Muscle layer of colon (tissue), 2 donors: ENCODE data around the gene FBXO17.
"Not testable (repeated sequence)": the region's sequence is repeated elsewhere in the genome, so short reads cannot be mapped to it uniquely, and the experiment has no call there.

Experiments used
- H3K27ac ChIP-seq: one replicate; pipeline ENCODE4 v1.7.0; 2013; ENCODE audit warnings: low read depth, mild to moderate bottlenecking, low read length, moderate library complexity
- H3K27me3 ChIP-seq, 2 donors: one replicate each; pipeline ENCODE4 v1.7.0; 2013; ENCODE audit warnings: low read length in 2 of 2, mild to moderate bottlenecking in 2 of 2; ENCODE audit not compliant: insufficient read depth in 2 of 2, control insufficient read depth in 1 of 2
- H3K36me3 ChIP-seq: one replicate; pipeline ENCODE4 v1.7.0; 2013; ENCODE audit warnings: mild to moderate bottlenecking, low read length; ENCODE audit not compliant: insufficient read depth
- H3K4me1 ChIP-seq: one replicate; pipeline ENCODE4 v1.7.0; 2013; ENCODE audit warnings: mild to moderate bottlenecking, low read length; ENCODE audit not compliant: insufficient read depth
- H3K4me3 ChIP-seq, 2 donors: one replicate each; pipeline ENCODE4 v1.7.0; 2013; ENCODE audit warnings: low read length in 2 of 2, low read depth in 1 of 2, mild to moderate bottlenecking in 1 of 2, moderate library complexity in 1 of 2
- H3K9ac ChIP-seq: one replicate; pipeline ENCODE4 v1.7.0; 2013; ENCODE audit warnings: low read length
- H3K9me3 ChIP-seq: one replicate; pipeline ENCODE4 v1.7.0; 2013; ENCODE audit warnings: mild to moderate bottlenecking, low read length
- donor health status: abdominal sarcoma.
- donor health status: Adenocarcinoma of cecum.

FBXO17 gene

DNA sequence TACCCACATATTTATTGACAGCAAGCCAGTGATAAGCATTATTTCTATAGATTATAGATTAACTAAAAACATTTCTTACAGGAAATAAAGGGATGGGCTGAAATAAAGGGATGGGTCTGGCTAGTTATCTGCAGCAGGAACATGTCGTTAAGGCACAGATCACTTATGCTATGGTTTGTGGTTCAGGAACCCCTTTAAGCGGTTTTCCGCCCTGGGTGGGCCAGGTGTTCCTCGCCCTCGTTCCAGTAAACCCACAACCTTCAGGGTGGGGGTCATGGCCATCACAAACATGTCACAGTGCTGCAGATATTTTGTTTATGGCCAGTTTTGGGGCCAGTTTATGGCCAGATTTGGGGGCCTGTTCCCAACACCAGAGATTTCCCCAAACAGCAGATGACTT is 34.1 kb downstream of the FBXO17 start:
- H3K4me1 ChIP-seq, H3K27me3 ChIP-seq, H3K9ac ChIP-seq, H3K9me3 ChIP-seq, H3K4me3 ChIP-seq, H3K27ac ChIP-seq: not testable (repeated sequence)
- H3K36me3 ChIP-seq = peaks cover 16% of the 10 kb centered on the region

DNA sequence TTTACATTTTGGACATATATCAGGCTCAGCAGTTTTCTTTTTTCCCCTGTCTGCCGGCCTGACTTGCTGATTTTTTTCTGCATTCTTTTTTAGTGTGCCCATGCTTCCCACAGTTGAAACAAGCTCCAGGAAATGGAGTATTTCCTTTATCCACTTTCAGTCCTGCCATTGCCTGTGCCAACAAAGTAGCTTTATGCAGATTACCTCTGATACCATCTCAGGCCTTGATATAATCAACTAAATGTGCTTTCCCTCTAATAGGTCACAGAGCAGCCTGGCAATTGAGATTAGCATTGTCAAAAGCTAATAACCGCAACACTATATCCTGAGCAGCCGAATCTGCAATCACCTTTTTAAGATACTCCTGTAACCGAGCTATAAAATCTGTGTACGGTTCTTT is 35.6 kb downstream of the FBXO17 start:
- Histone ChIP-seq H3K9ac (no peak overlapping the region), H3K4me1 (no peaks in the 10 kb centered on the region), H3K27me3 (no peaks in the 10 kb centered on the region), H3K9me3 (no peaks in the 10 kb centered on the region), H3K4me3 (no peak overlapping the region), H3K36me3 (peaks cover 6% of the 10 kb centered on the region), H3K27ac (no peak overlapping the region)

DNA sequence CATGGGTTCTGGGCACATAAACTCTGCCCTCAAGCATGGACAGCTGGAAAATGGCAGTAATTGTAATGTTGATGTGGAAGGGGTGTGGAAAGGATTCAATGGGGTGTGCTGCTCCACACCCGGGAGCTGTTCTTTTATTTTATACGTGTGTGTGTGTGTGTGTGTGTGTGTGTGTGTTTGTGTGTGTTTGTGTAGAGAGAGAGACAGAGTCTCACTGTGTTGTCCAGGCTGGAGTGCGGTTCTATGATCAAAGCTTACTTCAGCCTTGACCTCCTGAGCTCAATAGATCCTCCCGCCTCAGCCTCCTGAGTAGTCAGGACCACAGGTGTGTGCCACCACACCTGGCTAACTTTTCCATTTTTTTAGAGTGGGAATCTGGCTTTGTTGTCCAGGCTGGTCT is 42.0 kb downstream of the FBXO17 start:
- Histone ChIP-seq H3K27me3 (no peaks in the 10 kb centered on the region), H3K36me3 (peaks cover 9% of the 10 kb centered on the region), H3K27ac (no peak overlapping the region), H3K9me3 (no peaks in the 10 kb centered on the region), H3K4me3 (no peak overlapping the region), H3K9ac (no peak overlapping the region), H3K4me1 (peaks cover 20% of the 10 kb centered on the region)

DNA sequence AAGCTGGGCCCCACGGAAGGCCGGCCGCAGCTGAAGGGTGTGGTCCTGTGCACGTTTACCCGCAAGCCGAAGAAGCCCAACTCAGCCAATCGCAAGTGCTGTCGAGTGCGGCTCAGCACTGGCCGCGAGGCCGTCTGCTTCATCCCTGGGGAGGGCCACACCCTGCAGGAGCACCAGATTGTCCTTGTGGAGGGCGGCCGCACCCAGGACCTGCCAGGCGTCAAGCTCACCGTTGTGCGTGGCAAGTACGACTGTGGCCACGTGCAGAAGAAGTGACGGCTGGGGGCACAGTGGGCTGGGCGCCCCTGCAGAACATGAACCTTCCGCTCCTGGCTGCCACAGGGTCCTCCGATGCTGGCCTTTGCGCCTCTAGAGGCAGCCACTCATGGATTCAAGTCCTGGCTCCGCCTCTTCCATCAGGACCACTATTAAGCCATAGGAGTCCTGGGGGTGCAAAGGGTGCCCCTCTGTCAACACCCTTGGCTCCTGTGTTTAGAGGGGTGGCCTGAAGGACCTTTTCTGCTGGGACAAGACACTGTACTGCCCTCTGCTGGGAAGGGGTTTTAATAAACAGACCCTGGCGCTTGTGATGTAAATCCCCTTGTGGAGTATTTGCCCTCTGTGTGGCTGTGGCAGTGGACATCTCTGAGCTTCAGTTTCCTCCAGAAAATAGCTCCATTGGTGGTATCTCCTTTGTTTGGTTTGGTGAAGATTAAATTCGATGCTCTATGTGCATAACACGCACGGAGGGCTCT is 42.9 kb downstream of the FBXO17 start:
- Histone ChIP-seq H3K27ac (no peak overlapping the region), H3K27me3 (no peaks in the 10 kb centered on the region), H3K9ac (no peak overlapping the region), H3K4me3 (no peak overlapping the region), H3K4me1 (peaks cover 20% of the 10 kb centered on the region), H3K9me3 (no peaks in the 10 kb centered on the region), H3K36me3 (peaks cover 9% of the 10 kb centered on the region)

DNA sequence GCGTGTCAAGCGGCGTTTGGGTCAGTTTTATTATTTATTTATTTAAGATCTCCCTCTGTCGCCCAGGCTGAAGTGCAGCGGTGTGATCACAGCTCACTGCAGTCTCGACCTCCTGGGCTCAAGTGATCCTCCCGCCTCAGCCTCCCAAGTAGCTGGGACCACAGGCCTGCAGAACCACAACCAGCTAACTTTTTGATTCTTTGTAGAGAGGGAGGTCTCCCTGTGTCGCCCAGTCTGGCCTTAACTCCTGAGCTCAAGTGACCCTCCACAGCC is 44.1 kb downstream of the FBXO17 start:
- H3K36me3 ChIP-seq = peaks cover 9% of the 10 kb centered on the region
- peak overlapping the region; percentile 64 for H3K9ac ChIP-seq
- H3K4me1 ChIP-seq = peaks cover 20% of the 10 kb centered on the region
- no peaks in the 10 kb centered on the region for H3K9me3 ChIP-seq
- peak overlapping the region; percentile 70 for H3K27ac ChIP-seq
- H3K27me3 ChIP-seq = no peaks in the 10 kb centered on the region
- peak overlapping the region; percentile 79 to 94 for H3K4me3 ChIP-seq

DNA sequence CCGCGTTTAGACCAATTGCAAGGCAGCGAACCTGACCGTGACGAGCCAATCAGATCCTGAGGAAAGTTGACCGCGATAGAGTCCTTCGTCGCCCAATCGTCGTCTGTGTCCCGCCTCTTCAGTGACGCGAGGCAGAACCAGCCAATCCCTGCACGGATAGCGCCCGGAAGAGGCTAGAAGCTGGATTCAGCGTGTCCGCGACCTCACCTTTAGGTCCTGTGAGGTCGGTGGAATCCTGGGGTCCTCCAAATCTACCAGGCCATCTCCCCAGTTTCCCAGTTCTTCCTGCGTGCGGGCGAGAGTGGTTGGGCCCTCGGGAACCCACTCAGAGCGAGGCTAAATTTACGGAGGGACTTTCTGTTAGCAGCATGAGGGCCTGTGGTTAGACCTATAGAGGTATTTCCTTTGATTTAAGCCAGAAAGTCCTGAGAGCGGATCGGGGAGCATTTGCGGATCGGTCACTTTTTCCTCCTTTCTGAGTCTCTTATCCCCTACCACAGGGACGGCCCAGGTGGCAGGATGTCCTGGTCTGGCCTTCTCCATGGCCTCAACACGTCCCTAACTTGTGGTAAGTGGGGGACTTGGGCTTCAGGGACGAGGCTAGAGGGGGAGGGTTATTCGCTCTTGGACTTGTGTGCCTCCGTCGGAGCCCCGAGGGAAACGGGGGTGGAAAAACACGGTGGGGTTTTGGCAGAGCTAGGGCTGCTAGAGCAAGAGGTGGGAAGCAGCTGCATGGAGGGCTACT is 44.6 kb downstream of the FBXO17 start, which contains the start of gene MRPS12:
TSS of gene MRPS12 (plus strand) at position 169 of the 745 bp plus-strand sequence. CDS start at position 520, 351 bp downstream.
- Histone ChIP-seq H3K27ac (peak within 1 kb of the TSS; percentile 70), H3K4me1 (peaks cover 20% of the 10 kb centered on the region), H3K4me3 (peak within 1 kb of the TSS; percentile 79 to 94), H3K36me3 (peaks cover 9% of the 10 kb centered on the region), H3K27me3 (no peaks in the 10 kb centered on the region), H3K9me3 (no peaks in the 10 kb centered on the region), H3K9ac (peak within 1 kb of the TSS; percentile 64)

DNA sequence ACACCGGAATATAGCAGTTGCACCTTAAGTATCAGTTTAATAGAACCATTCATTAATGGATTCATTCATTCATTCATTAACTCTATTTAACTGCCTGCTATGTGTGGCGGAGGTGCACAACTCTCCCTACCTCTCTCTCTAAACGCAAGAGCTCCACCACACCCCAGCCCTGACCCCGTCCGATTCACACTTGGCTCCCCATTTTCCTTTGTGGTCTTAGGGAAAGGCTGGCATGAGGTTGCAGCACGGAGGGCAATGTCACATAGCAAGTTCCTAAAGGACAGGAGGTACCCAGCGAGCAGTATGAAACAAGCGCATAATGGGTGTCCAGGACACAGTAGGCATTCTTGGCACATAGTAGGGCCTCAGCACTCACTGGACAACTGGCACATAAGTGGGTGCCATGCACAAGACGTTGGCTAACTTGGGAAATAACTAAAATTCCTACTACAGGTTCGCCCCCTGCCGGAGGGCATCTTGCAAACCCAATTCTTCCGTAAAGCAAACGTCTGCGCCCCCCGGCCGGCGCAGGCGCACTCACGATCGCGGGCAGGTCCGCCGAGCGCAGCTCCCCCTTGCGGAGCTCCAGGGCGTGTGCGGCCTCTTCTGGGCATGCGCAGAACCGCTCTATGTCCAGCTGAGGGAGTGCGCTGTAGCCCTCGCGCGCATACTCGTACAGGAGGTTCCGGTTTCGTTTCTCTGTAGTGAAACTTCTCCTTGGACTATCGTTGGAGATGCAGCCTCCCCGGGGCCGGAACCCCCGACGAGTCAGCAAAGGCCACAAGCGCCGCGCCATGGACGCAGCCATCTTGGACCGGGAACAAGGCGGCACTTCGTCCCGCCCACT is 45.4 kb downstream of the FBXO17 start, which contains the start of gene SARS2:
TSS of gene SARS2 (minus strand) at position 835 of the 847 bp plus-strand sequence. CDS start at position 808, 27 bp downstream.
- peak within 1 kb of the TSS; percentile 70 for H3K27ac ChIP-seq
- peak within 1 kb of the TSS; percentile 64 for H3K9ac ChIP-seq
- H3K4me1 ChIP-seq = peaks cover 20% of the 10 kb centered on the region
- H3K27me3 ChIP-seq = no peaks in the 10 kb centered on the region
- H3K9me3 ChIP-seq = no peaks in the 10 kb centered on the region
- peak within 1 kb of the TSS; percentile 79 to 94 for H3K4me3 ChIP-seq
- H3K36me3 ChIP-seq = peaks cover 9% of the 10 kb centered on the region

DNA sequence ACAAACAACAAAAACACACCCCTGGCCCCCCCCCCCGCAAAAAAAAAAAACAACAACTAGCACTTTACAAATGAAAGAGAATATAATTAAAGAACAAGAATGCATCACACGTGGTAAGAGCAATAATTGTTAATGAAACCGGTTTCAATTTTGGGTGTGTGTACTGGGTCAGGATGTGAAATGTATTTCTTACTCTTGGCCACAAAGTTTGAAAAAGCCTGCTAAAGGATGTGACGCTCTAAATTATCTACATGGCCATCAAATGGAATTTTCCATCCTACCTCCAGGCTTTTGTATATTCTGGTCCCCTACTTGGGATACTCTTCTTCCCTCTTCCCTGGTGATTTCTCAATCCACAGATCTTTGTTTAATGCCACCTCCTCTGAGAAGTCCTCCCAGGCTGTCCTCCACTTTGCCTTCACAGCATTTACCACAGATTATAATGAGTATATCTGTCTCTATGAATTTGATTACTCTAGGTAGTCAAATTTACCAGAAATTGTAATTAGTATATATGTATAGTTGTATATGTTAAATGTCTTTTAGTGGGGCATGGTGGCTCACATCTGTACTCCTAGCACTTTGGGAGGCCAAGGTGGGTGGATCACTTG is 47.0 kb downstream of the FBXO17 start:
- Histone ChIP-seq H3K9ac (no peak overlapping the region), H3K4me1 (peaks cover 20% of the 10 kb centered on the region), H3K9me3 (no peaks in the 10 kb centered on the region), H3K27me3 (no peaks in the 10 kb centered on the region), H3K27ac (no peak overlapping the region), H3K4me3 (no peak overlapping the region), H3K36me3 (peaks cover 17% of the 10 kb centered on the region)

DNA sequence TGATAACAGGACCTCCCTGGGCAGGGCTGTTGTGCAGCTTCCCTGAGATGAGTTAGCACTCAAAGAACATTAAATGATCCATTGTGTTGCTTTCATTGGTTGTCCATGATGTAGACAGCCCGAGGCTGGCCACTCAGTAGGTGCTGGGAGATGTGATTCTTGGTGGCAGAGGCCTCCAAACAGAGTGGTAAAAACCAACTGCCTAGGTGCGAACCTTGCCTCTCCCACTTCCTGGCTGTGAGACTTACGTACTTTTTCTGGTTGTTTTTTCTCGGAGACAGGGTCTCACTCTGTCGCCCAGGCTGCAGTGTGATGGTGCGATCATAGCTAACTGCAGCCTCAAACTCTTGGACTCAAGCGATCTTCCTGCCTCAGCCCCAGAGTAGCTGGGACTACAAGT is 51.2 kb downstream of the FBXO17 start:
- Histone ChIP-seq H3K9ac (no peak overlapping the region), H3K9me3 (no peaks in the 10 kb centered on the region), H3K4me1 (peaks cover 2% of the 10 kb centered on the region), H3K27me3 (no peaks in the 10 kb centered on the region), H3K4me3 (no peak overlapping the region), H3K36me3 (peaks cover 8% of the 10 kb centered on the region), H3K27ac (no peak overlapping the region)

DNA sequence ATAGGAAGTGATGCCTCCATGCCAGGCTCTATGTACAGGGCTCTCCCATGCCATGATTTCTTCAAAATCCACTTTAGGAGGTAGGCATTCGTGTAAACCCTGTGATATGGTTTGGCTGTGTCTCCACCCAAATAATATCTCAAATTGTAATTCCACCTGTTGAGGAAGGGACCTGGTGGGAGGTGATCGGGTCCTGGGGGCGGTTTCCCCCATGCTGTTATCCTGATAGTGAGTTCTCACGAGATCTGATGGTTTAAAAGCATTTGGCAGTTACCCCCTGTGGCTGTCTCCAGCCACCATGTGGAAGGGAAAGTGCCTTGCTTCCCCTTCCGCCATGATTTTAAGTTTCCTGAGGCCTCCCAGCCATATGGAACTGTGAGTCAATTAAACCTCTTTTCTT is 53.1 kb downstream of the FBXO17 start:
- Histone ChIP-seq H3K9me3 (no peaks in the 10 kb centered on the region), H3K9ac (no peak overlapping the region), H3K36me3 (peaks cover 8% of the 10 kb centered on the region), H3K27me3 (no peaks in the 10 kb centered on the region), H3K4me1 (no peaks in the 10 kb centered on the region), H3K27ac (no peak overlapping the region), H3K4me3 (no peak overlapping the region)
